Ectodermal cell (in vitro differentiated cells): ENCODE data around the gene ZCCHC14.
"Not testable (repeated sequence)": the region's sequence is repeated elsewhere in the genome, so short reads cannot be mapped to it uniquely, and the experiment has no call there.

Experiments used
- H3K27ac ChIP-seq: 2 replicates; pipeline ENCODE4 v1.7.0; 2013; ENCODE audit warnings: mild to moderate bottlenecking, low read depth, low read length; ENCODE audit not compliant: insufficient read depth, poor library complexity, severe bottlenecking
- H3K27me3 ChIP-seq: 2 replicates; pipeline ENCODE4 v1.7.0; 2013; ENCODE audit warnings: mild to moderate bottlenecking, low read length; ENCODE audit not compliant: insufficient read depth, control insufficient read depth, poor library complexity, severe bottlenecking
- H3K36me3 ChIP-seq: one replicate; pipeline ENCODE4 v1.7.0; 2013; ENCODE audit warnings: low read length; ENCODE audit not compliant: control insufficient read depth, insufficient read depth
- H3K4me1 ChIP-seq: one replicate; pipeline ENCODE4 v1.7.0; 2013; ENCODE audit warnings: low read length; ENCODE audit not compliant: control insufficient read depth, insufficient read depth
- H3K4me3 ChIP-seq: 2 replicates; pipeline ENCODE4 v1.7.0; 2013; ENCODE audit warnings: low read depth, low read length, control low read depth; ENCODE audit not compliant: insufficient read depth
- H3K9me3 ChIP-seq: 2 replicates; pipeline ENCODE4 v1.7.0; 2013; ENCODE audit warnings: mild to moderate bottlenecking, low read length, moderate library complexity; ENCODE audit not compliant: control insufficient read depth
- WGBS, 2 experiments: methylation state at CpG; one replicate each; pipeline ENCODE4 v1.1.7; 2013; ENCODE audit warnings: missing lambda C conversion rate in 2 of 2; 5-methylcytosine and 5-hydroxymethylcytosine counted together

Gene ZCCHC14

DNA sequence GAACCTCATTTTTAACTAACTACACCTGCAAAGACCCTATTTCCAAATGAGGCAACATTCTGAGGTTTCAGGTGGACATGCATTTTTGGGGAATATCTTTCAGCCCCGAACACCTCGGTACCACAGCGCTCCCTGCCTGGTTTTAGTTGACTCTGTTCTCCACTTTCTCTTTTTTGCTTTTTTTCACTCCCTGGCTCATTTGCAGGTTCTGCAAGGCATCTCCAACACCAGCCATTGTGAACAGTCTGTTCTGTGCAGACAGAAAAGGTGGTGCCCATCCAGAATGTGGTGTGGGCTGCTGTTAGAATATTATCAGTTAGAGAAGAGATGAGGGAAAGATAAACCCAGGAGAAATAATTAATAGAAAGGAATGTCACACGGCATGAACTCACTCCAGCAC is 32.5 kb upstream of the ZCCHC14 start:
- Histone ChIP-seq H3K4me1 (no peaks in the 10 kb centered on the region), H3K36me3 (no peaks in the 10 kb centered on the region), H3K4me3 (no peak overlapping the region), H3K27me3 (no peaks in the 10 kb centered on the region), H3K9me3 (no peaks in the 10 kb centered on the region), H3K27ac (no peak overlapping the region)
- WGBS, 2 experiments = 81 to 87% methylated on average over 3 to 4 of the region's 4 CpGs

GRCh38 chr16:87524407-87524806 is 31.6 kb upstream of the ZCCHC14 start:
- H3K36me3 ChIP-seq = no peaks in the 10 kb centered on the region
- no peaks in the 10 kb centered on the region for H3K9me3 ChIP-seq
- 78 to 81% methylated on average over 4 of the region's 4 CpGs for WGBS, 2 experiments

DNA sequence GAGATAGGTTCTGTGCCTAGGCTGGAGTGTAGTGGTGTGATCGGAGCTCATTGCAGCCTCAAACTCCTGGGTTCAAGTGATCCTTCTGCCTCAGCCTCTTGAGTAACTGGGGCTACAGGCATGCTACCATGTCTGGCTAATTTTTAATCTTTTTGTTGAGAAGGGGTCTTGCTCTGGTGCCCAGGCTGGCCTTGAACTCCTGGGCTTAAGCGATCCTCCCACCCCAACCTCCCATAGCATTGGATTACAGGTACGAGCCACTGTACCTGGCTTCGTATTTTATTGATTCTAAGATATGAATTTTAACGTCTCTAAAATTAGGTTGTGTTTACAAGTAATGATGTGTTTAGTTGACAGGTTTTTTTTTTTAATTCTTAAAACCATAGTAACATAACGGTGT is 30.8 kb upstream of the ZCCHC14 start:
- H3K4me3 ChIP-seq, H3K9me3 ChIP-seq, H3K27ac ChIP-seq, H3K4me1 ChIP-seq, H3K27me3 ChIP-seq, H3K36me3 ChIP-seq: not testable (repeated sequence)
- 92 to 97% methylated on average over 4 to 5 of the region's 6 CpGs for WGBS, 2 experiments

More at GRCh38 chr16:87524407-87524806, 31.6 kb upstream of the ZCCHC14 start:
- H3K4me1 ChIP-seq = no peaks in the 10 kb centered on the region
- no peak overlapping the region for H3K27ac ChIP-seq
- H3K27me3 ChIP-seq = no peaks in the 10 kb centered on the region
- no peak overlapping the region for H3K4me3 ChIP-seq

GRCh38 chr16:87521764-87522163 is 28.9 kb upstream of the ZCCHC14 start:
- H3K4me3 ChIP-seq, H3K9me3 ChIP-seq, H3K27ac ChIP-seq, H3K27me3 ChIP-seq, H3K4me1 ChIP-seq, H3K36me3 ChIP-seq: not testable (repeated sequence)
- WGBS, 2 experiments = 92 to 93% methylated on average over 7 of the region's 7 CpGs

- H3K4me1 ChIP-seq, H3K36me3 ChIP-seq, H3K4me3 ChIP-seq, H3K27ac ChIP-seq, H3K9me3 ChIP-seq, H3K27me3 ChIP-seq: not testable (repeated sequence)
- 68 to 69% methylated on average over 4 of the region's 4 CpGs for WGBS, 2 experiments
Observed at GRCh38 chr16:87519170-87519569, 26.3 kb upstream of the ZCCHC14 start.

DNA sequence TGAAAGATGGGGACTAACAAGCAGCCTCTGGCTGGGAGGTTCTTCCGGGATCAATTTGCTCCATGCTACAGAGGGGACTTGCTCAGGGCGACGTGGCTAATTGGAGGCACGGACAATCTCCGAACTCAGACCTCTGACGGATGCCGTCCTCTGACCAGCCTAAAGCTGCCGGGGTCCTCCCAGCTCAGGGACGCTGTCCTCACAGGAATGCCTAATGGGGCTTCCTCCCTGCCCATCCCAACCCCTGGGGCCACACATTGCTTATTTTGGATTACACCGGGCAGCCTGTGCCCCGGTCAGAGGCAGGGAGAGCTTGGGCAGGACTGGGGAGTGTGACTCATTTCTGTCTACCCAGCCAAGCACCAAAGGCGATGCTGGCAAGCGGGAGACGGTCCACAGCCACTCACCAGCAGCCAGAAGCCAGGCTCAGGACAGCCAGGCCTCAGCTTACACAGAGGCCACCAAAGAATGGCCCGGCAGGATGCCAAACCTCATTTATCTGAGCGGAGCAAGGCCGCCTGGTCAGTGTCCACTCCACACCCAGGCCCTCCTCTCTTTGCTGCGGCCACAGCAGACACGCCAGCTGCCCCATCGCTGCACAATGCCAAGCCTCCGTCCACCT is 25.7 kb upstream of the ZCCHC14 start:
- not testable (repeated sequence) for H3K4me1 ChIP-seq, H3K36me3 ChIP-seq, H3K4me3 ChIP-seq, H3K27me3 ChIP-seq, H3K27ac ChIP-seq, H3K9me3 ChIP-seq
- WGBS, 2 experiments = 84 to 86% methylated on average over 21 of the region's 21 CpGs

DNA sequence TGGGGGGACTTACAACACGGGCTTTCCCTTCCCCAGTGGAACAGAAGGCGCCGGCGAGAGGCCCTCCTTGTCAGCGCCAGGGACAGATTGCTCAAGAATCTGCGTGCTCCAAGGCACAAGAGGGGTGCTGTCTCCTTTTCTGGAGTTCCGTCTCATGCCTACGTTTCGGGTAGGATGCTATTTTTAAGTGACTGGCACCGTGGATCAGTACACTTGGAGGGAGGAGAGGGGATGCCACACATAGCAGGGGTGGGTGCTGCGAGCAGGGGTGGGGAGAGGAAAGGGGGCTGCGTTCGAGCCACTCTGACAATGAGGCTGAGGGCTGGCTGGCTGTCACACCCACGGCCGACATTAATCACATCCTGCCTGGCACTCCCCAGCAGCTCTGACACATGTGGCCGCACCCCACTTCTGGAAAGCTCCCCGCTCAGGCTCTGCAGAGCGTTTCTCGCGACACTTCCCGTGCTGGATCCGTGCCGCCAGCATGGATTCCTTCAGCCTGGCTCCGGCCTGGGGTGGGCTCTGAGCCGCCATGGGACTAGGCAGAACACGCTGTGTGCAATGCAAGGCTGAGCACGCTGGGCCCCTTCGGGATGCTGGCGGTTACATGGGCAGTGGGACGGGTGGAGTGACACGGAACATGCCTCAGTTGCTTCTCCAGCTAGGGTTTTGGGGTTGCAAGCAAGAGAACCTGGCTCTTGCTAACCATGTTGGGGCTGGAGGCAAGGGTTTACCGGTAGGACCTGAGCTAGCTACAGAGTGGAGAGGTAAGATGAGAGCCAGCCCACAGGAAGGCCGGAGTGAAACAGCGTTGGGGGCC is 25.0 kb upstream of the ZCCHC14 start:
- H3K4me1 ChIP-seq, H3K27ac ChIP-seq: not testable (repeated sequence)
- WGBS, 2 experiments = 95% methylated on average over 29 to 32 of the region's 34 CpGs

GRCh38 chr16:87516361-87516760 is 23.5 kb upstream of the ZCCHC14 start:
- Histone ChIP-seq H3K36me3 (no peaks in the 10 kb centered on the region), H3K27ac (no peak overlapping the region), H3K4me1 (peaks cover 2% of the 10 kb centered on the region), H3K27me3 (no peaks in the 10 kb centered on the region), H3K4me3 (no peak overlapping the region), H3K9me3 (no peaks in the 10 kb centered on the region)
- WGBS, 2 experiments = 92 to 96% methylated on average over 12 of the region's 12 CpGs

More for the DNA sequence above, 25.0 kb upstream of the ZCCHC14 start:
- not testable (repeated sequence) for H3K36me3 ChIP-seq, H3K27me3 ChIP-seq, H3K9me3 ChIP-seq, H3K4me3 ChIP-seq

DNA sequence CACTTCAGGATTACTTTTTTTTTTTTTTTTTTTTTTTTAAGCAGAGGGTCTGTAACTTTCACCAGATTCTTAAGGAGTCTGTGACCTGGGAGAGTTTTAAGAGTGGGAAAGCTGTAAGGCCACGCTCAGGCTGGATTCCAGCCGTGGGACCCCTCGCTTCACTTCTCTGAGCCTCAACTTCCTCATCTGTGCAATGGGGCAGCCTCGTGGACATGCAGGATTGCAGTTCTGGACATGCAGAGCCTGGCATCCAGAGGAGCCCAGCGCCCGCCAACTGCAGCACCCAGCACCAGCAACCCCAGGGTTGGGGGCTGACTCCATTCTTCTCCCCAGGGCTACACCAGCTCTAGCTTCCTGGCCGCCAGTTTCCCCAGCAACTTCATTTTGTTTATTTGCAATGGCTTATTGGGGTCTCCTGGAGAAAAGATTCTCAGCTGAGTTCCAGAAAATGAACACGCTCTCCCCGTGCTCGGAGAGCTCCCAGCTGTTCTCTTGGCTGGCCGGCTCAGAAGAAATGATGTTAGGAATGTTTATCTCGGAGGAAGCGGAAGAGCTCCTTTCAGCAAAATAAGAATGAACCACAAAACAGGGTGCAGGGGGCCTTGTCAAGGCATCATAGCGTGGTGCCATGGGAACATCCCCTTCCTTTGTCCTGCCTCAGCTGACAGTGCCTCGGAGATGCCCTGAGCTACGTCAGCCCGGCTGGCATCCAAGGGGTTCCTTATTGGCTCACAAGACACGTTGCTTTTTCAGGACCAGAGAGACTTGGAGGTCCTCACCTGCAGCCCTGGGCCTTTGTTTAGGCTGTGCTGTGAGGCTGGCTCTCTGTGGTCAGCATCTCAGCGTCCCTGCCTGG is 22.9 kb upstream of the ZCCHC14 start:
- Histone ChIP-seq H3K9me3 (no peaks in the 10 kb centered on the region), H3K27ac (no peak overlapping the region), H3K4me1 (peaks cover 2% of the 10 kb centered on the region), H3K4me3 (no peak overlapping the region), H3K27me3 (no peaks in the 10 kb centered on the region), H3K36me3 (no peaks in the 10 kb centered on the region)
- WGBS, 2 experiments = 79 to 80% methylated on average over 19 of the region's 19 CpGs

DNA sequence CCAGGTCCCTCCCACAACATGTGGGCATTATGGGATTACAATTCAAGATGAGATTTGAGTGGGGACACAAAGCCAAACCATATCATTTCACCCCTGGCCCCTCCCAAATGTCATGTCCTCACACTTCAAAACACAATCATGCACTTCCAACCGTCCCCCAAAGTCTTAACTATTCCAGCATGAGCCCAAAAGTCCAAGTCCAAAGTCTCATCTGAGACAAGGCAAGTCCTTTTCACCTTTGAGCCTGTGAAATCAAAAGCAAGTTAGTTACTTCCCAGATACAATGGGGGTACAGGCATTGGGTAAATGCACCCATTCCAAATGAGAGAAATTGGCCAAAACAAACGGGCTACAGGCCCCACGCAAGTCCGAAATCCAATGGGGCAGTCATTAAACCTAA is 17.0 kb upstream of the ZCCHC14 start:
- H3K4me3 ChIP-seq, H3K9me3 ChIP-seq, H3K27ac ChIP-seq, H3K27me3 ChIP-seq, H3K36me3 ChIP-seq, H3K4me1 ChIP-seq: not testable (repeated sequence)
- WGBS, 2 experiments = 91 to 95% methylated on average over 4 of the region's 4 CpGs
